A549 (cell line): ENCODE results near the gene SMAD6.

Source experiments
- BHLHE40 ChIP-seq: IDR thresholded peaks from 2 replicates; pipeline ENCODE4 v1.6.1; 2012; ENCODE audit warnings: low read depth, low read length, inconsistent platforms
- JUN ChIP-seq, 2 experiments: fragments of >200 bp; sonication (Bioruptor Twin); formaldehyde crosslinking; IDR thresholded peaks; 2 replicates in 1 of 2; 3 replicates in 1 of 2; pipeline ENCODE4 v1.6.1; 2016 to 2017
- NFE2L2 ChIP-seq: fragments of 150-350 bp; conservative IDR thresholded peaks from 2 replicates; pipeline ENCODE4 v1.6.1; 2014; ENCODE audit warnings: low read length
- RFX5 ChIP-seq: fragments of 450-650 bp; IDR thresholded peaks from 2 replicates; pipeline ENCODE4 v1.7.1; 2014; ENCODE audit warnings: antibody characterized with exemption, mild to moderate bottlenecking, moderate library complexity
- USF2 ChIP-seq: fragments of 450-650 bp; IDR thresholded peaks from 2 replicates; pipeline ENCODE4 v1.6.1; 2014; ENCODE audit warnings: antibody characterized with exemption

GRCh38 chr15:66737243-66738010 is 35.4 kb downstream of the SMAD6 start:
- no peak for TF ChIP-seq RFX5
- no peak for TF ChIP-seq BHLHE40
- TF ChIP-seq JUN (IDR thresholded peaks at IDR 0.05): no peak
- no peak for TF ChIP-seq NFE2L2
- TF ChIP-seq USF2: no peak
